Activated naive CD8-positive, alpha-beta T cell treated with anti-CD3 and anti-CD28 coated beads, Interleukin-2, amount 50 U/mL, for 24 hours (primary cell): ENCODE measurements around the gene MAN1C1.

ENCODE experiments used
- ATAC-seq: fragments of 150-1000 bp; cut with Tn5 transposase; one replicate; pipeline ENCODE4 v1.10.0; 2021
- DNase-seq: peaks from one replicate; pipeline ENCODE4 v3.0.0; 2021
- H3K27ac Mint-ChIP-seq: one replicate; pipeline ENCODE4 v1.8.0; 2021; ENCODE audit warnings: mild to moderate bottlenecking, mixed read lengths
- H3K27me3 Mint-ChIP-seq: one replicate; pipeline ENCODE4 v1.8.0; 2021; ENCODE audit warnings: mixed read lengths
- H3K36me3 Mint-ChIP-seq: one replicate; pipeline ENCODE4 v1.8.0; 2021; ENCODE audit warnings: low read depth, mixed read lengths
- H3K4me1 Mint-ChIP-seq: one replicate; pipeline ENCODE4 v1.8.0; 2021; ENCODE audit warnings: mixed read lengths
- H3K4me3 Mint-ChIP-seq: one replicate; pipeline ENCODE4 v1.8.0; 2021; ENCODE audit warnings: mild to moderate bottlenecking, moderate library complexity, mixed read lengths
- H3K9me3 Mint-ChIP-seq: one replicate; pipeline ENCODE4 v1.8.0; 2021; ENCODE audit warnings: mixed read lengths

Gene MAN1C1

GRCh38 chr1:25675729-25676476, 59.3 kb downstream of the MAN1C1 start:
- Mint-ChIP-seq H3K27me3 (peaks cover 54% of the 10 kb centered on the region), H3K27ac (peak overlapping the region; percentile 84), H3K9me3 (no peaks in the 10 kb centered on the region), H3K4me1 (peaks cover 66% of the 10 kb centered on the region), H3K4me3 (peak overlapping the region; percentile 61), H3K36me3 (peaks cover 6% of the 10 kb centered on the region)
- DNase-seq (peak; percentile 82), ATAC-seq (peak; percentile 91)

- Mint-ChIP-seq H3K27ac (peak overlapping the region; percentile 84), H3K9me3 (no peaks in the 10 kb centered on the region), H3K36me3 (peaks cover 2% of the 10 kb centered on the region), H3K27me3 (peaks cover 49% of the 10 kb centered on the region), H3K4me3 (peak overlapping the region; percentile 61), H3K4me1 (peaks cover 66% of the 10 kb centered on the region)
- no peak for DNase-seq
- ATAC-seq, result peak; percentile 9
Observed at GRCh38 chr1:25676488-25676887, 59.9 kb downstream of the MAN1C1 start.

GRCh38 chr1:25677193-25677773, 60.7 kb downstream of the MAN1C1 start:
- ATAC-seq, result no peak
- peaks cover 45% of the 10 kb centered on the region for H3K27me3 Mint-ChIP-seq
- DNase-seq, result no peak
- H3K27ac Mint-ChIP-seq, result peak overlapping the region; percentile 84
- peaks cover 66% of the 10 kb centered on the region for H3K4me1 Mint-ChIP-seq
- H3K36me3 Mint-ChIP-seq, result peaks cover 1% of the 10 kb centered on the region
- peak overlapping the region; percentile 61 for H3K4me3 Mint-ChIP-seq
- H3K9me3 Mint-ChIP-seq, result no peaks in the 10 kb centered on the region

- no peaks in the 10 kb centered on the region for H3K9me3 Mint-ChIP-seq
- H3K4me1 Mint-ChIP-seq, result peaks cover 48% of the 10 kb centered on the region
- peaks cover 37% of the 10 kb centered on the region for H3K27me3 Mint-ChIP-seq
- ATAC-seq (no peak), DNase-seq (no peak)
- no peak overlapping the region for H3K4me3 Mint-ChIP-seq
- peaks cover 1% of the 10 kb centered on the region for H3K36me3 Mint-ChIP-seq
- no peak overlapping the region for H3K27ac Mint-ChIP-seq
Observed at GRCh38 chr1:25679171-25679570, 62.6 kb downstream of the MAN1C1 start.

GRCh38 chr1:25680701-25681100, 64.1 kb downstream of the MAN1C1 start:
- H3K27ac Mint-ChIP-seq, result no peak overlapping the region
- peaks cover 31% of the 10 kb centered on the region for H3K27me3 Mint-ChIP-seq
- peaks cover 1% of the 10 kb centered on the region for H3K36me3 Mint-ChIP-seq
- ATAC-seq (no peak), DNase-seq (no peak)
- peaks cover 36% of the 10 kb centered on the region for H3K4me1 Mint-ChIP-seq
- H3K9me3 Mint-ChIP-seq, result no peaks in the 10 kb centered on the region
- H3K4me3 Mint-ChIP-seq, result no peak overlapping the region

- Mint-ChIP-seq H3K9me3 (no peaks in the 10 kb centered on the region), H3K4me1 (peaks cover 22% of the 10 kb centered on the region), H3K27me3 (peaks cover 25% of the 10 kb centered on the region), H3K4me3 (no peak overlapping the region), H3K27ac (no peak overlapping the region), H3K36me3 (peaks cover 1% of the 10 kb centered on the region)
- ATAC-seq (no peak), DNase-seq (no peak)
Observed at GRCh38 chr1:25682059-25682601, 65.5 kb downstream of the MAN1C1 start.

- ATAC-seq (no peak), DNase-seq (no peak)
- Mint-ChIP-seq H3K4me1 (peaks cover 14% of the 10 kb centered on the region), H3K27ac (no peak overlapping the region), H3K9me3 (no peaks in the 10 kb centered on the region), H3K4me3 (no peak overlapping the region), H3K27me3 (peaks cover 16% of the 10 kb centered on the region), H3K36me3 (peaks cover 1% of the 10 kb centered on the region)
Observed at GRCh38 chr1:25683177-25683576, 66.6 kb downstream of the MAN1C1 start.

GRCh38 chr1:25683731-25684130, 67.1 kb downstream of the MAN1C1 start:
- Mint-ChIP-seq H3K27me3 (peaks cover 10% of the 10 kb centered on the region), H3K27ac (no peak overlapping the region), H3K4me3 (no peak overlapping the region), H3K9me3 (no peaks in the 10 kb centered on the region), H3K4me1 (peaks cover 8% of the 10 kb centered on the region), H3K36me3 (peaks cover 1% of the 10 kb centered on the region)
- no peak for ATAC-seq
- DNase-seq, result no peak

GRCh38 chr1:25684216-25684965, 67.8 kb downstream of the MAN1C1 start:
- Mint-ChIP-seq H3K27me3 (peaks cover 7% of the 10 kb centered on the region), H3K36me3 (peaks cover 1% of the 10 kb centered on the region), H3K4me1 (peaks cover 5% of the 10 kb centered on the region), H3K4me3 (no peak overlapping the region), H3K27ac (no peak overlapping the region), H3K9me3 (no peaks in the 10 kb centered on the region)
- no peak for ATAC-seq
- no peak for DNase-seq

- no peak overlapping the region for H3K27ac Mint-ChIP-seq
- no peak overlapping the region for H3K4me3 Mint-ChIP-seq
- peaks cover 5% of the 10 kb centered on the region for H3K4me1 Mint-ChIP-seq
- DNase-seq, result no peak
- H3K27me3 Mint-ChIP-seq, result peaks cover 5% of the 10 kb centered on the region
- H3K9me3 Mint-ChIP-seq, result no peaks in the 10 kb centered on the region
- H3K36me3 Mint-ChIP-seq, result peaks cover 1% of the 10 kb centered on the region
- no peak for ATAC-seq
Observed at GRCh38 chr1:25685211-25685750, 68.7 kb downstream of the MAN1C1 start.

- H3K36me3 Mint-ChIP-seq, result no peaks in the 10 kb centered on the region
Observed at GRCh38 chr1:25685938-25686665, 69.5 kb downstream of the MAN1C1 start.

GRCh38 chr1:25687221-25688017, 70.8 kb downstream of the MAN1C1 start:
- no peak overlapping the region for H3K27ac Mint-ChIP-seq

More at GRCh38 chr1:25685938-25686665, 69.5 kb downstream of the MAN1C1 start:
- peaks cover 5% of the 10 kb centered on the region for H3K4me1 Mint-ChIP-seq
- ATAC-seq (no peak), DNase-seq (no peak)
- H3K4me3 Mint-ChIP-seq, result no peak overlapping the region
- H3K9me3 Mint-ChIP-seq, result no peaks in the 10 kb centered on the region
- H3K27ac Mint-ChIP-seq, result no peak overlapping the region
- no peaks in the 10 kb centered on the region for H3K27me3 Mint-ChIP-seq

GRCh38 chr1:25688390-25689119, 72.0 kb downstream of the MAN1C1 start:
- no peak overlapping the region for H3K4me3 Mint-ChIP-seq
- H3K27me3 Mint-ChIP-seq, result no peaks in the 10 kb centered on the region
- no peaks in the 10 kb centered on the region for H3K9me3 Mint-ChIP-seq
- H3K27ac Mint-ChIP-seq, result no peak overlapping the region
- DNase-seq, result no peak
- ATAC-seq, result no peak
- H3K36me3 Mint-ChIP-seq, result no peaks in the 10 kb centered on the region
- peaks cover 5% of the 10 kb centered on the region for H3K4me1 Mint-ChIP-seq

More at GRCh38 chr1:25687221-25688017, 70.8 kb downstream of the MAN1C1 start:
- Mint-ChIP-seq H3K27me3 (no peaks in the 10 kb centered on the region), H3K4me1 (peaks cover 5% of the 10 kb centered on the region), H3K9me3 (no peaks in the 10 kb centered on the region), H3K4me3 (no peak overlapping the region), H3K36me3 (no peaks in the 10 kb centered on the region)
- DNase-seq, result no peak
- ATAC-seq, result no peak
